HAP-1 (cell line): ENCODE data around the gene MTARC1.

ENCODE experiments used
- DNase-seq, 2 experiments: peaks; one replicate each; pipeline ENCODE4 v3.0.0-alpha.2; 2016 to 2020; ENCODE audit warnings: low spot score in 2 of 2
- H3K27me3 ChIP-seq: fragments of 250-450 bp; sonication (Bioruptor Pico); 2 replicates; pipeline ENCODE4 v1.5.1; 2020; ENCODE audit warnings: low read depth, mild to moderate bottlenecking, moderate library complexity
- H3K36me3 ChIP-seq: fragments of 250-450 bp; sonication (Bioruptor Pico); replicated peaks from 2 replicates; pipeline ENCODE4 v1.5.1; 2020; ENCODE audit warnings: mild to moderate bottlenecking
- H3K4me1 ChIP-seq: fragments of 250-450 bp; sonication (Bioruptor Pico); 2 replicates; pipeline ENCODE4 v1.5.1; 2020; ENCODE audit warnings: mild to moderate bottlenecking
- H3K4me3 ChIP-seq: fragments of 250-450 bp; sonication (Bioruptor Pico); 2 replicates; pipeline ENCODE4 v1.5.1; 2020; ENCODE audit warnings: mild to moderate bottlenecking, moderate library complexity
- H3K9me3 ChIP-seq: fragments of 250-450 bp; sonication (Bioruptor Pico); 2 replicates; pipeline ENCODE4 v1.5.1; 2020; ENCODE audit warnings: mild to moderate bottlenecking, moderate library complexity
- in situ Hi-C: fragments of 300-500 bp; cut with MboI; formaldehyde crosslinking; loops from 3 replicates; pipeline ENCODE4 v1.14.3; 2020; ENCODE audit warnings: low sequenced_read_pairs, inconsistent platforms, mixed read lengths

MTARC1 gene

GRCh38 chr1:220757441-220757840, 29.3 kb upstream of the MTARC1 start:
- no peaks in the 10 kb centered on the region for H3K4me1 ChIP-seq
- no peaks in the 10 kb centered on the region for H3K36me3 ChIP-seq
- H3K9me3 ChIP-seq, result no peaks in the 10 kb centered on the region
- no peak for DNase-seq
- H3K27me3 ChIP-seq, result no peaks in the 10 kb centered on the region
- no peak overlapping the region for H3K4me3 ChIP-seq
- in situ Hi-C loops, result loop anchor here (25.0 kb wide), 2 partner anchors 570 to 920 kb away; no protein-coding TSS in a partner anchor

- H3K9me3 ChIP-seq, result no peaks in the 10 kb centered on the region
- no peak for DNase-seq
- H3K27me3 ChIP-seq, result no peaks in the 10 kb centered on the region
- H3K36me3 ChIP-seq, result no peaks in the 10 kb centered on the region
- no peaks in the 10 kb centered on the region for H3K4me1 ChIP-seq
- in situ Hi-C loops, result loop anchor here (25.0 kb wide), 2 partner anchors 572 to 922 kb away; no protein-coding TSS in a partner anchor
- no peak overlapping the region for H3K4me3 ChIP-seq
Observed at GRCh38 chr1:220759147-220759546, 27.6 kb upstream of the MTARC1 start.

GRCh38 chr1:220761688-220762427, 24.9 kb upstream of the MTARC1 start:
- DNase-seq, result no peak
- no peak overlapping the region for H3K4me3 ChIP-seq
- no peaks in the 10 kb centered on the region for H3K4me1 ChIP-seq
- in situ Hi-C loops, result loop anchor here (25.0 kb wide), 2 partner anchors 575 to 925 kb away; no protein-coding TSS in a partner anchor
- H3K36me3 ChIP-seq, result no peaks in the 10 kb centered on the region
- H3K9me3 ChIP-seq, result no peaks in the 10 kb centered on the region
- no peaks in the 10 kb centered on the region for H3K27me3 ChIP-seq

GRCh38 chr1:220764757-220765156, 22.0 kb upstream of the MTARC1 start:
- Histone ChIP-seq H3K27me3 (no peaks in the 10 kb centered on the region), H3K4me1 (no peaks in the 10 kb centered on the region), H3K36me3 (no peaks in the 10 kb centered on the region), H3K9me3 (no peaks in the 10 kb centered on the region), H3K4me3 (no peak overlapping the region)
- no peak for DNase-seq
- in situ Hi-C loops, result loop anchor here (25.0 kb wide), 2 partner anchors 577 to 927 kb away; no protein-coding TSS in a partner anchor

GRCh38 chr1:220767312-220768125, 19.2 kb upstream of the MTARC1 start:
- H3K27me3 ChIP-seq, result no peaks in the 10 kb centered on the region
- no peak for DNase-seq

GRCh38 chr1:220768126-220768601, 18.5 kb upstream of the MTARC1 start:
- H3K4me1 ChIP-seq, result no peaks in the 10 kb centered on the region
- in situ Hi-C loops, result loop anchor here (25.0 kb wide), 2 partner anchors 581 to 931 kb away; no protein-coding TSS in a partner anchor
- H3K36me3 ChIP-seq, result no peaks in the 10 kb centered on the region
- H3K9me3 ChIP-seq, result no peaks in the 10 kb centered on the region
- no peaks in the 10 kb centered on the region for H3K27me3 ChIP-seq
- no peak for DNase-seq
- H3K4me3 ChIP-seq, result no peak overlapping the region

More at GRCh38 chr1:220767312-220768125, 19.2 kb upstream of the MTARC1 start:
- Histone ChIP-seq H3K36me3 (no peaks in the 10 kb centered on the region), H3K9me3 (no peaks in the 10 kb centered on the region), H3K4me1 (no peaks in the 10 kb centered on the region), H3K4me3 (no peak overlapping the region)
- in situ Hi-C loops, result loop anchor here (25.0 kb wide), 2 partner anchors 580 to 930 kb away; no protein-coding TSS in a partner anchor

- Histone ChIP-seq H3K4me3 (no peak overlapping the region), H3K9me3 (no peaks in the 10 kb centered on the region), H3K36me3 (no peaks in the 10 kb centered on the region), H3K27me3 (no peaks in the 10 kb centered on the region), H3K4me1 (no peaks in the 10 kb centered on the region)
- no peak for DNase-seq
- in situ Hi-C loops, result loop anchor here (25.0 kb wide), 2 partner anchors 582 to 932 kb away; no protein-coding TSS in a partner anchor
Observed at GRCh38 chr1:220769205-220769604, 17.5 kb upstream of the MTARC1 start.

- H3K36me3 ChIP-seq, result no peaks in the 10 kb centered on the region
- H3K4me1 ChIP-seq, result no peaks in the 10 kb centered on the region; the same call in 1 of the 2 replicates
- no peaks in the 10 kb centered on the region for H3K9me3 ChIP-seq
- H3K27me3 ChIP-seq, result no peaks in the 10 kb centered on the region
- in situ Hi-C loops, result loop anchor here (10.0 to 25.0 kb wide), 3 partner anchors 476 to 933 kb away; no protein-coding TSS in a partner anchor
- DNase-seq, result no peak
- H3K4me3 ChIP-seq, result no peak overlapping the region
Observed at GRCh38 chr1:220770245-220770913, 16.3 kb upstream of the MTARC1 start.

GRCh38 chr1:220772846-220773245, 13.9 kb upstream of the MTARC1 start:
- H3K36me3 ChIP-seq, result no peaks in the 10 kb centered on the region
- DNase-seq, result no peak
- in situ Hi-C loops, result loop anchor here (10.0 to 25.0 kb wide), 3 partner anchors 478 to 936 kb away; no protein-coding TSS in a partner anchor

GRCh38 chr1:220775240-220775853, 11.4 kb upstream of the MTARC1 start:
- Histone ChIP-seq H3K4me1 (no peaks in the 10 kb centered on the region; the same call in 1 of the 2 replicates), H3K9me3 (no peaks in the 10 kb centered on the region), H3K27me3 (no peaks in the 10 kb centered on the region), H3K36me3 (no peaks in the 10 kb centered on the region), H3K4me3 (no peak overlapping the region)
- in situ Hi-C loops, result loop anchor here (10.0 to 25.0 kb wide), 2 partner anchors 481 to 788 kb away; no protein-coding TSS in a partner anchor
- peak in 1 of 2 experiments; percentile 76 for DNase-seq

More at GRCh38 chr1:220772846-220773245, 13.9 kb upstream of the MTARC1 start:
- Histone ChIP-seq H3K4me1 (no peaks in the 10 kb centered on the region; the same call in 1 of the 2 replicates), H3K4me3 (no peak overlapping the region), H3K27me3 (no peaks in the 10 kb centered on the region), H3K9me3 (no peaks in the 10 kb centered on the region)

GRCh38 chr1:220776254-220776653, 10.5 kb upstream of the MTARC1 start:
- H3K9me3 ChIP-seq, result no peaks in the 10 kb centered on the region
- no peaks in the 10 kb centered on the region for H3K27me3 ChIP-seq
- H3K4me3 ChIP-seq, result no peak overlapping the region
- in situ Hi-C loops, result loop anchor here (10.0 to 25.0 kb wide), 2 partner anchors 481 to 789 kb away; no protein-coding TSS in a partner anchor
- no peak for DNase-seq
- H3K4me1 ChIP-seq, result no peaks in the 10 kb centered on the region; the same call in 1 of the 2 replicates
- no peaks in the 10 kb centered on the region for H3K36me3 ChIP-seq

GRCh38 chr1:220776720-220777326, 9.9 kb upstream of the MTARC1 start:
- Histone ChIP-seq H3K9me3 (no peaks in the 10 kb centered on the region), H3K36me3 (no peaks in the 10 kb centered on the region), H3K4me1 (no peaks in the 10 kb centered on the region; the same call in 1 of the 2 replicates), H3K4me3 (no peak overlapping the region), H3K27me3 (no peaks in the 10 kb centered on the region)
- in situ Hi-C loops, result loop anchor here (10.0 to 25.0 kb wide), 2 partner anchors 482 to 790 kb away; no protein-coding TSS in a partner anchor
- DNase-seq, result peak; percentile 59 to 94
